HEK293 (cell line): ENCODE data around the gene MYH3.

Experiments
- ATF2 ChIP-seq: fragments of 450-650 bp; formaldehyde crosslinking; IDR thresholded peaks from 2 replicates; pipeline ENCODE4 v1.5.1; 2016; ENCODE audit warnings: missing biosample characterization, missing genetic modification characterization, low read depth
- CTCF ChIP-seq: fragments of 450-650 bp; formaldehyde crosslinking; IDR thresholded peaks from 2 replicates; pipeline ENCODE4 v1.5.1; 2016; ENCODE audit warnings: missing biosample characterization, missing genetic modification characterization
- PBX3 ChIP-seq: sonication (generic); formaldehyde crosslinking; IDR thresholded peaks from 2 replicates; pipeline ENCODE4 v1.8.1; 2022; ENCODE audit warnings: mild to moderate bottlenecking, moderate library complexity, missing genetic modification reagents
- REST ChIP-seq: fragments of 450-650 bp; formaldehyde crosslinking; IDR thresholded peaks from 2 replicates; pipeline ENCODE4 v1.5.1; 2016; ENCODE audit warnings: missing biosample characterization, missing genetic modification characterization
- TCF7L2 ChIP-seq: IDR thresholded peaks from 2 replicates; pipeline ENCODE4 v1.6.1; 2011; ENCODE audit warnings: low read depth, mild to moderate bottlenecking, inconsistent platforms, low read length, moderate library complexity, borderline replicate concordance
- ZNF184 ChIP-seq: fragments of 450-650 bp; IDR thresholded peaks from 2 replicates; pipeline ENCODE4 v1.5.1; 2018; ENCODE audit warnings: missing biosample characterization, mild to moderate bottlenecking, missing genetic modification characterization
- ZNF221 ChIP-seq: fragments of 450-650 bp; formaldehyde crosslinking; IDR thresholded peaks from 2 replicates; pipeline ENCODE4 v1.5.1; 2017; ENCODE audit warnings: missing biosample characterization, missing genetic modification characterization, borderline replicate concordance
- ZNF24 ChIP-seq: fragments of 450-650 bp; formaldehyde crosslinking; IDR thresholded peaks from 2 replicates; pipeline ENCODE4 v1.5.1; 2016; ENCODE audit warnings: missing biosample characterization, missing genetic modification characterization
- ZNF292 ChIP-seq: fragments of 450-650 bp; formaldehyde crosslinking; IDR thresholded peaks from 2 replicates; pipeline ENCODE4 v1.5.1; 2016; ENCODE audit warnings: low read depth, missing biosample characterization, missing genetic modification characterization, borderline replicate concordance
- ZNF391 ChIP-seq: fragments of 450-650 bp; formaldehyde crosslinking; IDR thresholded peaks from 2 replicates; pipeline ENCODE4 v1.5.1; 2016; ENCODE audit warnings: low read depth, missing biosample characterization, missing genetic modification characterization, borderline replicate concordance
- ZNF776 ChIP-seq: fragments of 450-650 bp; formaldehyde crosslinking; IDR thresholded peaks from 2 replicates; pipeline ENCODE4 v1.5.0; 2017; ENCODE audit warnings: missing biosample characterization, missing genetic modification characterization, borderline replicate concordance

GRCh38 chr17:10673312-10673711 lies 16.2 kb upstream of the MYH3 start:
- TF ChIP-seq TCF7L2 (no peak), ZNF221 (tag by site-specific recombination) (no peak), CTCF (tag by site-specific recombination) (no peak), ZNF24 (no peak), REST (tag by site-specific recombination) (no peak), PBX3 (no peak), ZNF391 (no peak), ZNF184 (tag by site-specific recombination) (no peak), ATF2 (tag by site-specific recombination) (no peak), ZNF776 (no peak), ZNF292 (tag by site-specific recombination) (no peak)
